ENCODE measurements around the gene CARMIL1.
"Not testable (repeated sequence)": the region's sequence is repeated elsewhere in the genome, so short reads cannot be mapped to it uniquely, and the experiment has no call there.

Gene CARMIL1

GRCh38 chr6:25578538-25578937 is 299.4 kb downstream of the CARMIL1 start:
- no peak for DNase-seq (ENCODE audit: low spot score)

- no peak for DNase-seq (ENCODE audit: low spot score)
These were observed 300.3 kb downstream of the CARMIL1 start for GRCh38 chr6:25579391-25579883.

GRCh38 chr6:25579902-25580495 is 300.8 kb downstream of the CARMIL1 start:
- DNase-seq (ENCODE audit: low spot score) = no peak

GRCh38 chr6:25582101-25582500 is 302.9 kb downstream of the CARMIL1 start:
- DNase-seq (ENCODE audit: low spot score) = no peak

- no peak for DNase-seq (ENCODE audit: low spot score)
These were observed 303.9 kb downstream of the CARMIL1 start for GRCh38 chr6:25583099-25583498.

GRCh38 chr6:25583906-25584305 is 304.7 kb downstream of the CARMIL1 start:
- DNase-seq (ENCODE audit: low spot score) = no peak

GRCh38 chr6:25585225-25585624 is 306.1 kb downstream of the CARMIL1 start:
- no peak for DNase-seq (ENCODE audit: low spot score)

- DNase-seq (ENCODE audit: low spot score) = not testable (repeated sequence)
These were observed 306.9 kb downstream of the CARMIL1 start for GRCh38 chr6:25586119-25586518.

GRCh38 chr6:25586927-25587326 is 307.8 kb downstream of the CARMIL1 start:
- DNase-seq (ENCODE audit: low spot score) = no peak

- DNase-seq (ENCODE audit: low spot score) = no peak
These were observed 311.8 kb downstream of the CARMIL1 start for GRCh38 chr6:25590986-25591385.

- no peak for DNase-seq (ENCODE audit: low spot score)
These were observed 318.0 kb downstream of the CARMIL1 start for GRCh38 chr6:25596928-25597818.

GRCh38 chr6:25599516-25600085 is 320.4 kb downstream of the CARMIL1 start:
- DNase-seq (ENCODE audit: low spot score) = no peak

GRCh38 chr6:25601800-25602673 is 322.9 kb downstream of the CARMIL1 start:
- DNase-seq (ENCODE audit: low spot score) = peak; percentile 15

- DNase-seq (ENCODE audit: low spot score) = no peak
These were observed 323.5 kb downstream of the CARMIL1 start for GRCh38 chr6:25602674-25602982.

GRCh38 chr6:25603251-25603650 is 324.1 kb downstream of the CARMIL1 start:
- DNase-seq (ENCODE audit: low spot score) = no peak

- no peak for DNase-seq (ENCODE audit: low spot score)
These were observed 327.0 kb downstream of the CARMIL1 start for GRCh38 chr6:25606151-25606550.

GRCh38 chr6:25608558-25609174 is 329.5 kb downstream of the CARMIL1 start:
- no peak for DNase-seq (ENCODE audit: low spot score)

GRCh38 chr6:25612666-25613065 is 333.5 kb downstream of the CARMIL1 start:
- no peak for DNase-seq (ENCODE audit: low spot score)

GRCh38 chr6:25613415-25613814 is 334.2 kb downstream of the CARMIL1 start:
- no peak for DNase-seq (ENCODE audit: low spot score)

GRCh38 chr6:25614052-25614451 is 334.9 kb downstream of the CARMIL1 start:
- no peak for DNase-seq (ENCODE audit: low spot score)

GRCh38 chr6:25615471-25615870 is 336.3 kb downstream of the CARMIL1 start:
- no peak for DNase-seq (ENCODE audit: low spot score)

GRCh38 chr6:25617997-25618396 is 338.8 kb downstream of the CARMIL1 start:
- no peak for DNase-seq (ENCODE audit: low spot score)

Data from CD4-positive, alpha-beta T cell treated with Interleukin-6 at 100 ng/mL for 8 hours (primary cell).